Fibroblast of villous mesenchyme (primary cell): Measurements from ENCODE around the gene NSMCE1. TPM values are rescaled to one million over a fixed set of nuclear protein-coding genes. Genes with fewer than 3 reads are reported as not detected.

Experiments used
- DNase-seq: peaks from one replicate; pipeline ENCODE4 v3.0.0-alpha.2; 2010; ENCODE audit warnings: low read depth
- H3K4me3 ChIP-seq: 2 replicates; pipeline ENCODE4 v1.5.1; 2011; ENCODE audit warnings: low read depth, mild to moderate bottlenecking, low read length
- total RNA-seq: library from RNA; depleted of rRNA; stranded (reverse); fragments of >200 nt; gene quantifications from 2 replicates; pipeline ENCODE4 v1.2.3, GENCODE V29; 2012
- TF ChIP-seq, protein P1 (sequence below): IDR thresholded peaks from 2 replicates; pipeline ENCODE4 v1.5.1; 2012; ENCODE audit warnings: low read depth, mild to moderate bottlenecking, low read length; ENCODE audit not compliant: insufficient read depth

The NSMCE1 gene
- total RNA-seq, 1 donor, result 69.1 TPM

DNA sequence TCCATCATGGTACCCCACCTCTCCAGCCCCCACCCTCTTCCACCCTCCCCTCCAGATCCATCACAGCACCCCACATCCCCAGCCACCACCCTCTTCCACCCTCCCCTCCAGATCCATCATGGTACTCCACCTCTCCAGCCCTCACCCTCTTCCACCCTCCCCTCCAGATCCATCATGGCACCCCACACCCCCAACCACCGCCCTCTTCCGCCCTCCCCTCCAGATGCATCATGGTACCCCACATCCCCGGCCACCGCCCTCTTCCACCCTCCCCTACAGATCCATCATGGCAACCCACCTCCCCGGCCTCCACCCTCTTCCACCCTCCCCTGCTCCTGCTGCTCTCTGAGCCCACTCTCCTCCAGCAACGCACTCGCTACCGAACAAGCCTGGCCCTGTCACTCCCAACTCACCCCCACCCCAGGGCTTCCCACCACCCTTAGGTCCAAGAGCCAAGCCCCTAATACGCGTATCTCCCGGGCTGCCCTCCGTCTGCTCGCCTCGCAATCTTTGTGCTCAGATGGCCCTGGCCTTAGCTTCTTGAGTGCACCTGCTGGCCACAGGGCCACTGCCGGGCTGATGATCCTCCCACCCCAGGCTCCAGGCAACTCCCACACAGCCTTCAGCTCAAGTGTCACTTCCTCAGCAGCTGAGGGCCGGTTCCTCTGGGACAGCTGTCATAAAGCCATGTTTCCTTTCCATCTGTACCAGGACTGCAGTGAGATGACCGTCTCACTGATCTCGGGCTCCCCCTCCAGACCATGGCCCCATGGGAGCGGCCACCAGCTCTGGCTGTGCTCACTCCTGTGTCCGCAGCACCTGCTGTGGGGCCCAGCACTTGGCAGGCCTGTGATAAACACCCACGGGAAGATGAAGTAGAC, 39.7 kb downstream of the NSMCE1 start:
- H3K4me3 ChIP-seq, result no peak overlapping the region
- TF ChIP-seq, protein P1, sequence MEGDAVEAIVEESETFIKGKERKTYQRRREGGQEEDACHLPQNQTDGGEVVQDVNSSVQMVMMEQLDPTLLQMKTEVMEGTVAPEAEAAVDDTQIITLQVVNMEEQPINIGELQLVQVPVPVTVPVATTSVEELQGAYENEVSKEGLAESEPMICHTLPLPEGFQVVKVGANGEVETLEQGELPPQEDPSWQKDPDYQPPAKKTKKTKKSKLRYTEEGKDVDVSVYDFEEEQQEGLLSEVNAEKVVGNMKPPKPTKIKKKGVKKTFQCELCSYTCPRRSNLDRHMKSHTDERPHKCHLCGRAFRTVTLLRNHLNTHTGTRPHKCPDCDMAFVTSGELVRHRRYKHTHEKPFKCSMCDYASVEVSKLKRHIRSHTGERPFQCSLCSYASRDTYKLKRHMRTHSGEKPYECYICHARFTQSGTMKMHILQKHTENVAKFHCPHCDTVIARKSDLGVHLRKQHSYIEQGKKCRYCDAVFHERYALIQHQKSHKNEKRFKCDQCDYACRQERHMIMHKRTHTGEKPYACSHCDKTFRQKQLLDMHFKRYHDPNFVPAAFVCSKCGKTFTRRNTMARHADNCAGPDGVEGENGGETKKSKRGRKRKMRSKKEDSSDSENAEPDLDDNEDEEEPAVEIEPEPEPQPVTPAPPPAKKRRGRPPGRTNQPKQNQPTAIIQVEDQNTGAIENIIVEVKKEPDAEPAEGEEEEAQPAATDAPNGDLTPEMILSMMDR, result no peak
- no peak for DNase-seq

DNA sequence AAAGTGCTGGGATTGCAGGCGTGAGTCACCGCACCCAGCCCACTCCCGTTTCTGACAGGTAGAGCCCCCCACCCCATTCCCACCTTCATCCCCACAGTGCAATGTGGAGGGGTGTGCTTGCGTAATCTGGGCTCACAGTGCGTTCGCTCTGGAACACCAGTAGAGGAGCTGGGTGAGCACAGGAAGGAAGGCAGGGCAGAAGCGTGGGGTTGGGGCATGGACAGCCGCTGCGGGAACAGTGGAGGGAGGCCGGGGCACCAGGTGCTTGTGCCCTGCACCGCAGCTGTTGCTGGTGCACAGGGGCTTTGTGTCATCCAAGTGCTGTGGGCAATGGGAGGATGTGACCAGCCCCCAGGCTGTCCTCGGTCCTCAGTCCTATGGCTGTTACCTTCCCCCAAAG, 40.5 kb downstream of the NSMCE1 start:
- TF ChIP-seq, protein P1, result no peak

DNA sequence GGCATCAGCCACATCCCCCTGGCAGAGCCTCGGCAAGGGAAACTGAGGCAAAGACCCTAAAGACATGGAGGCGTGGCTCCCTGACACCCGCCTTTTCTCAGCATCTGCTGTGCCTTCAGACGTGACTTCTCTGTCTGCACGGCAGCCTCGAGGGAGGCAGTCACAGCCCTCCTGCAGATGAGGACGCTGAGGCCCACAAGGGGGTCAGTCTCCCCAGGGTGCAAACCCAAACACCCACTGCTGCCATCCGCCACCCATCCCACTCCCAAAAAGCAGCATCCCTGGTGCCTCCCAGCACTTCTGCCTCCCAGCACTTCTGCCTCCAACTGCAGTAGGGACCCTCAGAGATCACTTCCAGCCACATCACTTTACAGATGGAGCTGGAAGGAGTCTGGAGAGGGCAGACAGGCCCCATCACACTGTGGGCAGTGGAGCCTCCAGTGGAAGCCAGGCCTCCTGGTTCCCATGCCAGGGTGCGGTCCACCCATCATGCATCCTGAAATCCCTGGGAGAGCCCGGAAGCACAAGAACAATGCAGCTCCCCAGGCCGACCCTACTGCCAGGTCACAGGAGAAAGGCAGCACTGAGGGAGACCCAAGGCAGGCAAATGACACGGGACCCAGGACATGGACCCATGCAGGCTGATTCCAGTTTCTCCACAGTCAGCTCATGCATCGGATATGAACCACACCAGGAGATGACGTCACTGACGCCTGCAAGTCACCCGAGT, 41.4 kb downstream of the NSMCE1 start:
- no peak overlapping the region for H3K4me3 ChIP-seq
- DNase-seq, result no peak
- TF ChIP-seq, protein P1, result no peak

More for the DNA sequence above, 40.5 kb downstream of the NSMCE1 start:
- DNase-seq, result no peak
- H3K4me3 ChIP-seq, result no peak overlapping the region

DNA sequence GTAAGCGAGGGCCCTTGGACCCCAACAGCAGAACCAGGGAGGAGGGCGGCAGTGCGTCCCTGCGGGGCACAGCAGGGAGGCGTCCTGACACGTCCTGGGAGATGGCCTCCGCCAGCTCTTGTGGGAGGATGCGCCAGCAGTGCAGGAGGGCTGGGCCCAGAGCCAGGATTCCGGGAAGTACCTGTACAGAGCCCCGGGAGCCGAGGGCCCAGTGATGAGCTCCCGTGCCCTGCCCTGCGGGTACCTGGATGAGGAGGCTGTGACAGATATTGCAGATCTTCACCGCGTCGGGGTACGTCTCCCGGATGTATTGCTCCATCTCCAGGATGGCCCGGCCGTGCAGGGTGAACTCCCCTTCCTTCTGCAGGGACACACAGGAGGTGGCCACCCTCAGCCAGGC, 42.1 kb downstream of the NSMCE1 start:
- no peak for DNase-seq
- TF ChIP-seq, protein P1, result no peak
- H3K4me3 ChIP-seq, result no peak overlapping the region

DNA sequence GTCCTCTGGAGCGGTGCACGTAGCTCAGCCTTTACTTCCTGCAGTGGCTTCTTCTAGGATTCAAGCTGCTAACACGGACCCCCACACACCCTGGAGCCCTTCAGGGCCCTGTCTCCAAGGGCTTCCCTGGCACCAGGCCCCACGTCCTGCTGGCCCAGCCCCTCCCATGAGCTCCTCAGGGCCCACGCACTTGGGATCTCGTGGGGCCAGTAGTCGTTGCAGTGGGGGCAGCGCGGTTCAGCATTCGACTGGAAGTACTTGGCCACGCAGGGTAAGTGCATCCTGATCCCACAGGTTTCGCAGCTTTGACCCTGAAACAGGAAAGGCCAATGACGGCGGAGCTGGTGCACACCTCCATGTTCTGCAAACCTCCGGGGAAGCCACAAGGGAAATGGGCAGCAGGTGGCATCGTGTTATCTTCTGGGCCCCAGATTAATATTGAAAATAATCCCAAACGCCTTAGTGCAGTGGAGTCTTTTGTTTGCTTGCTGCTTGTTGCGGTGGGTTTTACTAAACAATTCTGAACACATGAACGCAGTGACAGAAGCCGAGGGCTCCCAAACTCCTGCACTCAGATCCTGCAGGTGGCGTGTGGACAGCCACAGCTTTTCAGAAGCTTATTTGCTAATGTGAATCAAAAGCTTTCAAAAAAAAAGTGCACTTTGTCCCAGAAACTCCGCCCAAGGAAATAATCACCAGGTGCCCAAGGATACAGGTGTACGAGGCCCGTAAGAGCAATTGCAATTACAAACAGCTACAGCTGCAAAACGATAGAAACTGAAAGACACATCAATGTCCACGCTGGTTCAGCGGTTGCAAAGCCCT, 42.8 kb downstream of the NSMCE1 start:
- no peak overlapping the region for H3K4me3 ChIP-seq
- TF ChIP-seq, protein P1, result no peak
- no peak for DNase-seq

DNA sequence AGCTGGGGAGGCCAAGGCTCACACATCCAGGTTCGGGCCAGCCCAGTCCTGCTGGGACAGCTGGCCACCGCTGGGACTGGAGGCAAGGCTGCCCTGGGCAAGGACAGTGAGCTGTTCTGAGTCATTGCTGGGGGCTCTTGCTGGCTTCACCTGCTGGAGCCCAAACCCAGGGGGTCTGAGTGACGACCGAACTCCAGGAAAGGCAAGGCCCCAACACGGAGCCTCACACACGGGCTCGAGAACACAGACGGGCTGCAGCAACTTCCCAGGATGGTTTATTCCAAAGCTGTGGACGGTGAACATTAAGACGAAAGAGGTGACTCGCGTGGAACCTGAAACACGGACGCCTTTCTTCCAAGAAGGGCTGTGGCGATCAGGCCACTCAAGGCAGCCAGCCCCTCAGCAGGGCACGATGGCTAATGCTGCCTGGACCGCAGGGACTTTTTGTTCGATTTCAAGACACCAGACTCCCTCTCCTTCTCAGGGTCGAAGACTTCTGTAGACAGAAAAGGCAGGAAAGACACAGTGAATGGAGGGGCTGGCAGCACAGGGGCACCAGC, 43.8 kb downstream of the NSMCE1 start:
- TF ChIP-seq, protein P1, result no peak
- no peak for DNase-seq
- no peak overlapping the region for H3K4me3 ChIP-seq
